K562 (cell line): Measurements from ENCODE around the gene PSMA7. TPM values are rescaled to one million over a fixed set of nuclear protein-coding genes. Genes with fewer than 3 reads are reported as not detected.

ENCODE experiments used
- ATAC-seq: fragments of 200-7000 bp; cut with Tn5 transposase; 3 replicates; pipeline ENCODE4 v1.9.1; 2020; ENCODE audit warnings: moderate library complexity
- BruUV-seq: library from RNA; stranded (reverse); fragments of 400-500 nt; replicated peaks from 2 replicates; lab custom pipeline; 2021; lab: Mats Ljungman, UMichigan
- CTCF ChIA-PET: fragments of 300-600 bp; formaldehyde crosslinking; extraction: SDS; loops from one replicate; lab custom pipeline; 2021; ENCODE audit warnings: low intra/inter-chr PET ratio; lab: Yijun Ruan, JAX
- POLR2A ChIA-PET: fragments of 300-600, 350-650 bp; sonication (Branson Sonifier 250); formaldehyde crosslinking; extraction: SDS; loops from one replicate; lab custom pipeline; 2021; ENCODE audit warnings: antibody characterized with exemption, inconsistent platforms; lab: Yijun Ruan, JAX
- DNase-seq, 4 experiments: peaks; one replicate each; pipeline versions ENCODE4 v3.0.0 to v3.0.0-alpha.2; 2011 to 2018; ENCODE audit warnings: low spot score in 3 of 4, mixed read lengths in 3 of 4; ENCODE audit errors: extremely low read depth in 1 of 4
- FAIRE-seq: peaks from 2 replicates; lab custom pipeline; 2011; peaks lifted over from hg19 to GRCh38; lab: Jason Lieb, UNC
- H2AFZ ChIP-seq: 2 replicates; pipeline ENCODE4 v1.6.0; 2011; ENCODE audit warnings: low read depth, low read length, control low read depth, inconsistent platforms
- H3K27ac ChIP-seq: fragments of 200-600 bp; 3 replicates; pipeline ENCODE4 v1.8.0; 2011; ENCODE audit warnings: low read depth, mild to moderate bottlenecking, control low read depth, inconsistent platforms, low read length, moderate library complexity, mixed read lengths; ENCODE audit errors: extremely low read depth
- H3K27me3 ChIP-seq, 2 experiments: fragments of 300-600 bp in 1 of 2; 2 replicates in 1 of 2; 3 replicates in 1 of 2; pipeline versions ENCODE4 v1.6.0 to v1.8.0; 2011; ENCODE audit warnings: inconsistent platforms in 2 of 2, low read length in 2 of 2, mild to moderate bottlenecking in 1 of 2, mixed read lengths in 1 of 2, moderate library complexity in 1 of 2; ENCODE audit not compliant: control insufficient read depth in 2 of 2, insufficient read depth in 2 of 2
- H3K36me3 ChIP-seq: fragments of 300-600 bp; 3 replicates; pipeline ENCODE4 v1.8.0; 2011; ENCODE audit warnings: mild to moderate bottlenecking, low read length, inconsistent platforms; ENCODE audit not compliant: control insufficient read depth, insufficient read depth
- H3K4me1 ChIP-seq, 2 experiments: fragments of 200-600 bp in 1 of 2; replicated peaks in 1 of 2; 2 replicates in 1 of 2; 3 replicates in 1 of 2; pipeline versions ENCODE4 v1.5.1 to v1.8.0; 2011; ENCODE audit warnings: inconsistent platforms in 2 of 2, low read length in 2 of 2, mild to moderate bottlenecking in 1 of 2, mixed read lengths in 1 of 2, moderate library complexity in 1 of 2; ENCODE audit not compliant: control insufficient read depth in 2 of 2, insufficient read depth in 2 of 2
- H3K4me2 ChIP-seq: 2 replicates; pipeline ENCODE4 v1.6.1; 2011; ENCODE audit warnings: low read length, control low read depth, inconsistent platforms, mixed read lengths; ENCODE audit not compliant: insufficient read depth
- H3K4me3 ChIP-seq: fragments of 200-600 bp; sonication (generic), shearing (Covaris generic); 2 replicates; pipeline ENCODE4 v1.5.1; 2016; ENCODE audit warnings: control low read depth, inconsistent platforms
- H3K79me2 ChIP-seq: fragments of 200-600 bp; 3 replicates; pipeline ENCODE4 v1.8.0; 2011; ENCODE audit warnings: low read length, inconsistent platforms; ENCODE audit not compliant: control insufficient read depth, insufficient read depth
- H3K9ac ChIP-seq, 2 experiments: 2 replicates each; pipeline versions ENCODE4 v1.6.0 to v1.6.1; 2011; ENCODE audit warnings: low read depth in 2 of 2, low read length in 2 of 2, control low read depth in 1 of 2, inconsistent platforms in 1 of 2, mild to moderate bottlenecking in 1 of 2, mixed read lengths in 1 of 2; ENCODE audit not compliant: insufficient read depth in 1 of 2
- H3K9me1 ChIP-seq: one replicate; pipeline ENCODE4 v1.6.0; 2011; ENCODE audit warnings: inconsistent platforms, mild to moderate bottlenecking, low read length, moderate library complexity; ENCODE audit not compliant: control insufficient read depth, insufficient read depth
- H3K9me3 ChIP-seq: replicated peaks from 2 replicates; pipeline ENCODE4 v1.5.1; 2011; ENCODE audit warnings: low read depth, low read length, inconsistent platforms; ENCODE audit not compliant: control insufficient read depth, insufficient read depth
- H4K20me1 ChIP-seq: replicated peaks from 2 replicates; pipeline ENCODE4 v1.6.1; 2011; ENCODE audit warnings: low read length, inconsistent platforms, mixed read lengths; ENCODE audit not compliant: control insufficient read depth, insufficient read depth
- GTF2A2 ChIP-seq: IDR thresholded peaks from 2 replicates; pipeline ENCODE4 v1.6.1; 2016; ENCODE audit warnings: mild to moderate bottlenecking, missing genetic modification characterization, missing compliant biosample characterization
- HINFP ChIP-seq: fragments of 450-650 bp; conservative IDR thresholded peaks from 2 replicates; pipeline ENCODE4 v1.6.1; 2016; ENCODE audit warnings: missing genetic modification characterization, low read depth, mild to moderate bottlenecking, control low read depth, missing compliant biosample characterization
- HMG20B ChIP-seq: fragments of 250-450 bp; sonication (Bioruptor Pico); IDR thresholded peaks from 2 replicates; pipeline ENCODE4 v1.5.0; 2021; ENCODE audit warnings: mild to moderate bottlenecking
- IRF2 ChIP-seq: sonication (generic); formaldehyde crosslinking; IDR thresholded peaks from 2 replicates; pipeline ENCODE4 v1.8.1; 2022; ENCODE audit warnings: mild to moderate bottlenecking, missing genetic modification reagents
- MYC ChIP-seq, 2 experiments: fragments of 250-450 bp in 1 of 2; sonication (Bioruptor Pico) in 1 of 2; IDR thresholded peaks; 2 replicates each; pipeline versions ENCODE4 v1.5.1 to v1.6.1; 2012 to 2021; ENCODE audit warnings: low read depth in 2 of 2, borderline replicate concordance in 1 of 2, improper control_type of control experiment in 1 of 2, low read length in 1 of 2, mild to moderate bottlenecking in 1 of 2, moderate library complexity in 1 of 2
- NR2C2 ChIP-seq, 2 experiments: fragments of 200-800 bp in 1 of 2; sonication (Bioruptor generic) in 1 of 2; sonication (generic) in 1 of 2; formaldehyde crosslinking in 1 of 2; IDR thresholded peaks; 2 replicates each; pipeline versions ENCODE4 v1.6.1 to v1.8.0; 2016 to 2022; ENCODE audit warnings: mild to moderate bottlenecking in 1 of 2, missing compliant biosample characterization in 1 of 2, missing genetic modification characterization in 1 of 2, missing genetic modification reagents in 1 of 2
- XRCC3 ChIP-seq: fragments of 450-650 bp; IDR thresholded peaks from 2 replicates; pipeline ENCODE4 v1.6.1; 2017; ENCODE audit warnings: mild to moderate bottlenecking, moderate library complexity
- YBX1 ChIP-seq: fragments of 450-650 bp; IDR thresholded peaks from 2 replicates; pipeline ENCODE4 v1.7.1; 2016; ENCODE audit warnings: mild to moderate bottlenecking
- ZNF146 ChIP-seq: IDR thresholded peaks from one replicate; pipeline ENCODE4 v1.6.1; 2018; ENCODE audit warnings: missing compliant biosample characterization; ENCODE audit not compliant: unreplicated experiment
- ZNF224 ChIP-seq: sonication (generic); formaldehyde crosslinking; IDR thresholded peaks from 2 replicates; pipeline ENCODE4 v1.8.0; 2022; ENCODE audit warnings: mild to moderate bottlenecking, missing genetic modification reagents
- ZNF699 ChIP-seq: fragments of 250-450 bp; sonication (Bioruptor Pico); IDR thresholded peaks from 2 replicates; pipeline ENCODE4 v1.8.0; 2021; ENCODE audit warnings: mild to moderate bottlenecking, moderate library complexity; ENCODE audit not compliant: insufficient replicate concordance
- WGBS: fragments of 100-300 bp; shearing (Covaris generic); methylation state at CpG from one replicate; pipeline ENCODE4 v1.1.6; 2016; ENCODE audit warnings: low coverage, mixed read lengths; ENCODE audit not compliant: insufficient coverage; ENCODE audit errors: missing lambda C conversion rate; 5-methylcytosine and 5-hydroxymethylcytosine counted together
- in situ Hi-C: fragments of 300-500 bp; cut with MboI; formaldehyde crosslinking; loops from 4 replicates; pipeline ENCODE4 v1.15.0; 2018; ENCODE audit warnings: inconsistent platforms, mixed read lengths
- intact Hi-C: fragments of 100-400 bp; cut with micrococcal nuclease; formaldehyde crosslinking; loops from 2 replicates; pipeline ENCODE4 v1.14.2; 2022
- polyA plus RNA-seq, 8 experiments: library from polyadenylated mRNA; depleted of rRNA in 4 of 8; stranded (reverse) in 5 of 8; unstranded in 3 of 8; fragments of >200 nt; fragmentation: Nextera tagmentation in 2 of 8; fragmentation: Illumina TruSeq in 1 of 8; extraction: Ambion mirVana in 2 of 8; extraction: Trizol in 1 of 8; gene quantifications; 2 replicates each; pipeline versions ENCODE4 v1.2.1 to v1.2.3, GENCODE V29; 2011 to 2014; ENCODE audit warnings: inconsistent platforms in 1 of 8, missing spikeins in 1 of 8
- total RNA-seq, 7 experiments: library from RNA; depleted of rRNA in 6 of 7; stranded (reverse); fragments of >200 nt in 6 of 7; fragmentation: Illumina TruSeq in 2 of 7; extraction: Trizol in 2 of 7; gene quantifications; 2 replicates each; pipeline versions ENCODE4 v1.2.1 to v1.2.3, GENCODE V29; 2011 to 2021; ENCODE audit warnings: low replicate concordance in 1 of 7
- TF ChIP-seq, protein P1 (sequence below): fragments of 250-450 bp; sonication (Bioruptor Pico); IDR thresholded peaks from 2 replicates; pipeline ENCODE4 v1.5.0; 2021
- TF ChIP-seq, protein P2 (sequence below): fragments of 450-650 bp; IDR thresholded peaks from 2 replicates; pipeline ENCODE4 v1.6.1; 2016; ENCODE audit warnings: borderline replicate concordance

Gene PSMA7
- total and polyA plus RNA-seq, 9 of the 15 experiments (the other 6 are each of a cell fraction or from before 2014, with no cell fraction given): 257 to 510 (median 393) TPM

DNA sequence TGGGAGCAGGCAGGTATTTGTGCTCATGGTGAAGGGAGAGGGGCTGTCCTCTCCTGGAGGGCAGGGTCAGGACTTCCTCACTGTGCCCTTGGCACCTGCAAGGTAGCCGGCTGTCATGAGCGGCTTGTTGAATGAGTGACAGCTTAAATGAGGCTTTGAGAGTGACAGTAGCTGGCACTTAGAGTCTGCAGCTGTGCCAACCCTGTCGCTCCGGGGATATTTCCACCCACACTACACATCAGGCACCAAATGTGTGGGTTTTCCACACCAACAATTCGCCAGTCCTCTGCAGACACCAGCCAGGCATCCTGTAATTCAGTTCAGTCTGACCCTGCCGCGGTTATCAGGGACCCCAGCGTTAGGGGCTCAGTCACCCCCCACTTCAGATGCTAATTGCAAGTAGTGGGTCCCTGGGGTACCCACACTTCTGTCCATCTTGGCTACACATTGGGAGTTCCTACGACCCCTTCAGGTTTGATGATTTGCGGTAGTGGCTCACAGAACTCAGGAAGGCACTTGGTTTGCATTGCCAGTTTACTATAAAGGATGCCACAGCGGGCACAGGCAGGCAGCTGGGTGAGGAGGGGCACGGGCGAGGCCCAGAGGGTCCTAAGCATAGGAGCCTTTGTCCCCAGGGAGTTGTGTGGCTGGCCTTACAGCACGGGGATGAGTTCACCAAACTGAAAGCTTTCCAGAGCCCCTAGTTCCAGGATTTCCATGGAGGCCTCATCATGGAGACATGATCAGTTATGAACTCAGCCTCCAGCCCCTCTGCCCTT, 48.8 kb upstream of the PSMA7 start (continued):
- TF ChIP-seq ZNF699 (CRISPR knock-in tag): no peak
- TF ChIP-seq, all 486 proteins: peak for 0

- no TSS peak for BruUV-seq
- Histone ChIP-seq H3K9me3 (no peaks in the 10 kb centered on the region), H3K4me3 (no peak overlapping the region), H3K36me3 (peaks cover 68% of the 10 kb centered on the region; the same call in 2 of the 3 replicates), H4K20me1 (peaks cover 14% of the 10 kb centered on the region), H3K9me1 (no peaks in the 10 kb centered on the region), H3K27ac (no peak overlapping the region), H3K4me2 (no peak overlapping the region), H2AFZ (no peak overlapping the region), H3K79me2 (peaks cover 55% of the 10 kb centered on the region), H3K9ac (peak overlapping the region in 1 of 2 experiments; percentile 14; a peak in 1 of 4 replicates), H3K27me3 (no peaks in the 10 kb centered on the region), H3K4me1 (peaks cover 9 to 16% of the 10 kb centered on the region in 2 experiments; a peak in 3 of 5 replicates)
- POLR2A ChIA-PET: interaction anchor here (0.6 to 0.9 kb wide), 3 partner anchors 14 to 171 kb away, joined by 3 to 4 read pairs (median 3); no protein-coding TSS in a partner anchor
- FAIRE-seq (no peak), DNase-seq (no peak), ATAC-seq (no peak)
- CTCF ChIA-PET: no interaction called here
- in situ Hi-C loops (no loop called here), intact Hi-C loops (no loop called here)
- 85% methylated on average over 21 of the region's 25 CpGs for whole genome bisulfite sequencing
- TF ChIP-seq, protein P1, sequence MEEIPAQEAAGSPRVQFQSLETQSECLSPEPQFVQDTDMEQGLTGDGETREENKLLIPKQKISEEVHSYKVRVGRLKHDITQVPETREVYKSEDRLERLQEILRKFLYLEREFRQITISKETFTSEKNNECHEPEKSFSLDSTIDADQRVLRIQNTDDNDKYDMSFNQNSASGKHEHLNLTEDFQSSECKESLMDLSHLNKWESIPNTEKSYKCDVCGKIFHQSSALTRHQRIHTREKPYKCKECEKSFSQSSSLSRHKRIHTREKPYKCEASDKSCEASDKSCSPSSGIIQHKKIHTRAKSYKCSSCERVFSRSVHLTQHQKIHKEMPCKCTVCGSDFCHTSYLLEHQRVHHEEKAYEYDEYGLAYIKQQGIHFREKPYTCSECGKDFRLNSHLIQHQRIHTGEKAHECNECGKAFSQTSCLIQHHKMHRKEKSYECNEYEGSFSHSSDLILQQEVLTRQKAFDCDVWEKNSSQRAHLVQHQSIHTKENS: no peak
- no peak for TF ChIP-seq GTF2A2 (tag)
- no peak for TF ChIP-seq ZNF224
- TF ChIP-seq YBX1: no peak
- no peak for TF ChIP-seq XRCC3
- TF ChIP-seq, protein P2, sequence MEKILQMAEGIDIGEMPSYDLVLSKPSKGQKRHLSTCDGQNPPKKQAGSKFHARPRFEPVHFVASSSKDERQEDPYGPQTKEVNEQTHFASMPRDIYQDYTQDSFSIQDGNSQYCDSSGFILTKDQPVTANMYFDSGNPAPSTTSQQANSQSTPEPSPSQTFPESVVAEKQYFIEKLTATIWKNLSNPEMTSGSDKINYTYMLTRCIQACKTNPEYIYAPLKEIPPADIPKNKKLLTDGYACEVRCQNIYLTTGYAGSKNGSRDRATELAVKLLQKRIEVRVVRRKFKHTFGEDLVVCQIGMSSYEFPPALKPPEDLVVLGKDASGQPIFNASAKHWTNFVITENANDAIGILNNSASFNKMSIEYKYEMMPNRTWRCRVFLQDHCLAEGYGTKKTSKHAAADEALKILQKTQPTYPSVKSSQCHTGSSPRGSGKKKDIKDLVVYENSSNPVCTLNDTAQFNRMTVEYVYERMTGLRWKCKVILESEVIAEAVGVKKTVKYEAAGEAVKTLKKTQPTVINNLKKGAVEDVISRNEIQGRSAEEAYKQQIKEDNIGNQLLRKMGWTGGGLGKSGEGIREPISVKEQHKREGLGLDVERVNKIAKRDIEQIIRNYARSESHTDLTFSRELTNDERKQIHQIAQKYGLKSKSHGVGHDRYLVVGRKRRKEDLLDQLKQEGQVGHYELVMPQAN: no peak
- no peak for TF ChIP-seq HMG20B
- TF ChIP-seq NR2C2 (CRISPR knock-in tag; IDR thresholded peaks at IDR 0.05): no peak
- TF ChIP-seq NR2C2 (tag; IDR thresholded peaks at IDR 0.05): no peak
- no peak for TF ChIP-seq IRF2 (CRISPR knock-in tag)
- no peak for TF ChIP-seq MYC (IDR thresholded peaks at IDR 0.05; ENCODE audit: low read depth, low read length)
- TF ChIP-seq MYC (CRISPR knock-in tag; IDR thresholded peaks at IDR 0.05; ENCODE audit: borderline replicate concordance, low read depth): no peak
- no peak for TF ChIP-seq ZNF146 (CRISPR knock-in tag)
- no peak for TF ChIP-seq HINFP
Measured at GRCh38 chr20:62190639-62191411, 47.6 kb upstream of the PSMA7 start.
